ENCODE results near the gene CAMK2N2.

CAMK2N2 gene

DNA sequence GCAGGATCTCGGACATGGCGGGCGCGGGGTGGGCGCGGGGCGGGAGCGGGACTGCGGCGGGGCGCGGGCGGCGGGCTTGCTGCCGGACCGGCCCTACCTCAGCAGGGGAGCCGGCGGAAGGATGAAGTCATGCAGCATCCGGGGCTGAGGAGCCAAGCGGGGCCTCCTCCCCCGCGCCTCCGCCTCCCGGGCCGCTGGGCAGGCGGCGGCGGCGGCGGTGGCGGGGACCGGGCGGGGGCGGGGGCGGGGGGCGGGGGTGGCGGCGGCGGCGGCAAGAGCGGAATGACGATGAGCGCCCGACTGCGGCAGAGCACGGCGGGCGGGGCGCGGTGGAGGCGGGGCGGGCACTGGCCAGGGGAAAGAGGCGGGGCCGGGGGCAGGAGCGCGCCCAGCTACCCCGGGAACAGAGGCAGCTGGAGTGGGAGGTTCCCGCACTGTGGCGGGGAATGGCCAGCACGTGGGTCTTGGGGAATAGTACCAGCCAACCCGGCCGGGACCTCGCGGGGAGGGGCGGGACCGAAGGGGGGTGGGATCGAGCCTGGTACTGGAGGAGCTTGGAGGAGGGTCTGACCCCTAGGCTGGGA is at the start of gene CAMK2N2:
Gene CAMK2N2 (minus strand): TSS at position 284 of the 584 bp plus-strand sequence. CDS start 268 bp downstream, at position 16.
- Mint-ChIP-seq H3K4me1 (peaks cover 29% of the 10 kb centered on the region), H3K9me3 (no peaks in the 10 kb centered on the region), H3K36me3 (peaks cover 16% of the 10 kb centered on the region), H3K4me3 (peak within 1 kb of the TSS; percentile 85), H3K27ac (peak within 1 kb of the TSS; percentile 84)
- ATAC-seq (peak; percentile 76), DNase-seq (ENCODE audit: low spot score in 2 of 2) (peak; percentile 46 to 79)

DNA sequence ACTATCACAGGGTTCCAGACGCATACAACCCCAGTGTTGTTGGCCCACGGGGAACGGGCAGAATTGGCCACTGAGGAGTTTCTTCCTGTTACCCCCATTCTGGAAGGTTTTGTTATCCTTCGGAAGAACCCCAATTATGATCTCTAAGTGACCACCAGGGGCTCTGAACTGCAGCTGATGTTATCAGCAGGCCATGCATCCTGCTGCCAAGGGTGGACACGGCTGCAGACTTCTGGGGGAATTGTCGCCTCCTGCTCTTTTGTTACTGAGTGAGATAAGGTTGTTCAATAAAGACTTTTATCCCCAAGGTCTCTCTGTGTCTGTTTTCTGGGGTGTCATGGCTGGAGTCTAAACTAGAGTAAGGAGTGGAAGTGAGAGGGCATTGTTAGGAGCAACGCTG is 47.4 kb upstream of the CAMK2N2 start:
- no peak overlapping the region for H3K27ac Mint-ChIP-seq

DNA sequence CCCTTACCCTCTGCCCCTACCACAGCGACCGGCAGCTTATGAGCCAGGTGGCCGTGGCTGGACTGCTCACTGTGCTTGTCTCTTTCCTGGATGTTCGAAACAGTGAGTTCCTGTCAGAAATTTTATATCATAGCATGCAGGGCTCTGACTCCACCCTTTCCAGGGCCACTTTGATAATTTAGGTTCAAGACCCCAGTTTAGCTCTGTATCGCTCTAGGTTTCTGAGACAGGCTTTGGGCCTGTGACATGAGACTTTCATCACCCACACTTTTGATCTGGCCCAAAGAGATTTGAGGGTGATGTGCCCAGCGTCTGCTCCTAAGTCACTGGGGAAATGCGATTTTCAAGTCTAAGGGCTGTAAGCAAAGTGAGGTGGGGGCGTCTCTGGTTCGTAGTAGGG is 46.6 kb upstream of the CAMK2N2 start:
- Mint-ChIP-seq H3K9me3 (no peaks in the 10 kb centered on the region), H3K4me3 (no peak overlapping the region), H3K36me3 (peaks cover 68% of the 10 kb centered on the region), H3K27ac (peak overlapping the region; percentile 36), H3K4me1 (no peaks in the 10 kb centered on the region)
- DNase-seq (ENCODE audit: low spot score in 2 of 2): no peak
- ATAC-seq: peak; percentile 33

More for the DNA sequence above, 47.4 kb upstream of the CAMK2N2 start:
- Mint-ChIP-seq H3K36me3 (peaks cover 60% of the 10 kb centered on the region), H3K4me1 (no peaks in the 10 kb centered on the region), H3K4me3 (no peak overlapping the region), H3K9me3 (no peaks in the 10 kb centered on the region)
- ATAC-seq (no peak), DNase-seq (ENCODE audit: low spot score in 2 of 2) (no peak)

DNA sequence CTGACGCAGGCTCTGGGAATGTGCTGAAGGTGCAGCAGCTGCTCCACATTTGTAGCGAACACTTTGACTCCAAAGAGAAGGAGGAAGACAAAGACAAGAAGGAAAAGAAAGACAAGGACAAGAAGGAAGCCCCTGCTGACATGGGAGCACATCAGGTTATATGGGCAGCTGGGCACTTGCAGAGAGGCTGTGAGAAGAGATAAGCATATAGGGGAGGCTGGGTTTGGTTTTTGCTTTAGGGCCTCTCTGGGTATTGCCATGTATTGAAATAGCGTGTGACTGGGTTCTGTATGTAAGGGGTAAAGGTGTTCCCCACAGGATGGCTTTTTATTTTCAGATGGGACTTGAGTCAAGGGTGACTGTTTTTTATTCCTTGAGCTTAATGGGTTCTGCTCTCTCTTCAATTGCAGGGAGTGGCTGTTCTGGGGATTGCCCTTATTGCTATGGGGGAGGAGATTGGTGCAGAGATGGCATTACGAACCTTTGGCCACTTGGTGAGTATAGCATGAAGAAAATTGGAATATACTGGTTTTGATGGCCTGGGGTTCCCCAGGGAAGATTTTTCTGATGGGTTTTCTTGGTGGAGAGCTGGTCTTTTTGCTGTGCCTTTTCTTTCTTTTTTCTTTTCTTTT is 45.1 kb upstream of the CAMK2N2 start:
- Mint-ChIP-seq H3K27ac (peak overlapping the region; percentile 18), H3K4me1 (peaks cover 11% of the 10 kb centered on the region), H3K9me3 (no peaks in the 10 kb centered on the region), H3K36me3 (peaks cover 83% of the 10 kb centered on the region), H3K4me3 (no peak overlapping the region)
- ATAC-seq: no peak
- DNase-seq (ENCODE audit: low spot score in 2 of 2): no peak

DNA sequence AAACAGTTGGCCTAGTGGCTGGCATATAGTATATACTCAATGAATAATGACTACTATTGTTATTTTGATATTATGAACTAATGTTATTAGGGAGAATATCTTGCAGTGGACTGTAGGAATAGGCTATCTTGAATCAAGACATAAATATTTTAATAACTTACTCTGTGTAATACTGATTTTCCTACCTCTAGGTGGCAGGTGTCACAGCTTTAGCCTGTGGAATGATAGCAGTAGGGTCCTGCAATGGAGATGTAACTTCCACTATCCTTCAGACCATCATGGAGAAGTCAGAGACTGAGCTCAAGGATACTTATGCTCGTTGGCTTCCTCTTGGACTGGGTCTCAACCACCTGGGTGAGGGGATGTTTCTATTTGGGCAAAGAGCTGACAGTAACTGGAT is 44.2 kb upstream of the CAMK2N2 start:
- no peak for ATAC-seq
- H3K36me3 Mint-ChIP-seq: peaks cover 92% of the 10 kb centered on the region

DNA sequence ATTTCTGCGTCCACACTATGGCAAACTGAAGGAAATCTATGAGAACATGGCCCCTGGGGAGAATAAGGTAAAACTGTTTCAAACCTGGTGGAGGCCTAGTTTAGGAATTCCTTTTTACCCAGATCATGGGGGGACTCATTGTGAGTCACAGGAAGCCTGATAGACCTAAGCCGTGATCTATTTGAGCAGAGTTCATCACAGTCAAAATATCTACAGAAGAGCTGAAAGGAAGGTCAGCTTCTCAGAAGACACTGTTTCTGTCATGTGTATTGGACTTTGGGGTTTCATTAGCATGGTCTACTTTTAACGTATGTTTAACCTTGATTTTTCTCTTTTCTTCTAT is 39.0 kb upstream of the CAMK2N2 start:
- no peaks in the 10 kb centered on the region for H3K9me3 Mint-ChIP-seq
- peak overlapping the region; percentile 94 for H3K4me3 Mint-ChIP-seq
- peaks cover 36% of the 10 kb centered on the region for H3K4me1 Mint-ChIP-seq
- H3K27ac Mint-ChIP-seq: peak overlapping the region; percentile 90
- ATAC-seq (no peak), DNase-seq (ENCODE audit: low spot score in 2 of 2) (no peak)
- peaks cover 59% of the 10 kb centered on the region for H3K36me3 Mint-ChIP-seq

More for the DNA sequence above, 44.2 kb upstream of the CAMK2N2 start:
- DNase-seq (ENCODE audit: low spot score in 2 of 2): no peak
- H3K4me3 Mint-ChIP-seq: no peak overlapping the region
- H3K9me3 Mint-ChIP-seq: no peaks in the 10 kb centered on the region
- H3K4me1 Mint-ChIP-seq: peaks cover 17% of the 10 kb centered on the region
- H3K27ac Mint-ChIP-seq: peak overlapping the region; percentile 18

DNA sequence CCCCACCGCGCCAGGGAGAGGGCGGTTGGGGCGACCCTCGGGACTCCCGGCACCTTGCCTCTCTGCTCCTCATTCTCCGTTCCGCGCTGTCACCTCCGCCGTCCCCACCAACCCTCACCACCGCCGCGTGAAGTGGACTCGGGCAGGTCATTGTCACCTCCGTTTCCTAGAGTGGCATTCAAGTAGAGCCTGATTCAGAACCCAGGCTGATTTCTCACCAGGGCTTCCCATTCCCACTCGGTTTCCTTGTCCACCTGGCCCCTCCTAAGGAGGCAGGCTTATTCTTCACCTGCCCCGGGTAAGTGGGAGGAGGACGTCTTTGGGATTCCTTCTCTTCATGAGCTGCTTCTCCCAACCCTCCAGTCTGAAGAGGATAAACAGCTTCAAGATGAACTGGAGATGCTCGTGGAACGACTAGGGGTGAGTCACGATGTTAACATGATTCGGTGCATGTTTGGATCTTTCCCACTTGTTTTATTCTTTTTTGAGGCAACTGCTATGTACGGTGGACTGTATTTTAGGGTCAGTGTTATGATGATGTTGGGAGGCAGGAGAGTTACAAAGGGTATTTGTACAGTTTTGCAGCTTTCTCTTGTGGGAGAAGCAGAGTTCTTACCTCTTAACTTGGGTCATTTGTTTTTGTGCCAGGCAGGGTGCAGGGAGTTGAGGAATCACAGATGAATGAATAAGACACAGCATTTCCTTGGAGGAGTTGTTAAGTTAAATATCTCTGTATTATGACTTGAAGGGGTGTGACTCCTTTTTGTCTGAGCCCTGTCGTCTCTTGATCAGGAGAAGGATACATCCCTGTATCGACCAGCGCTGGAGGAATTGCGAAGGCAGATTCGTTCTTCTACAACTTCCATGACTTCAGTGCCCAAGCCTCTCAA is 38.4 kb upstream of the CAMK2N2 start:
- ATAC-seq (no peak), DNase-seq (ENCODE audit: low spot score in 2 of 2) (no peak)
- Mint-ChIP-seq H3K4me1 (peaks cover 36% of the 10 kb centered on the region), H3K4me3 (peak overlapping the region; percentile 94), H3K27ac (peak overlapping the region; percentile 90), H3K9me3 (no peaks in the 10 kb centered on the region), H3K36me3 (peaks cover 53% of the 10 kb centered on the region)

DNA sequence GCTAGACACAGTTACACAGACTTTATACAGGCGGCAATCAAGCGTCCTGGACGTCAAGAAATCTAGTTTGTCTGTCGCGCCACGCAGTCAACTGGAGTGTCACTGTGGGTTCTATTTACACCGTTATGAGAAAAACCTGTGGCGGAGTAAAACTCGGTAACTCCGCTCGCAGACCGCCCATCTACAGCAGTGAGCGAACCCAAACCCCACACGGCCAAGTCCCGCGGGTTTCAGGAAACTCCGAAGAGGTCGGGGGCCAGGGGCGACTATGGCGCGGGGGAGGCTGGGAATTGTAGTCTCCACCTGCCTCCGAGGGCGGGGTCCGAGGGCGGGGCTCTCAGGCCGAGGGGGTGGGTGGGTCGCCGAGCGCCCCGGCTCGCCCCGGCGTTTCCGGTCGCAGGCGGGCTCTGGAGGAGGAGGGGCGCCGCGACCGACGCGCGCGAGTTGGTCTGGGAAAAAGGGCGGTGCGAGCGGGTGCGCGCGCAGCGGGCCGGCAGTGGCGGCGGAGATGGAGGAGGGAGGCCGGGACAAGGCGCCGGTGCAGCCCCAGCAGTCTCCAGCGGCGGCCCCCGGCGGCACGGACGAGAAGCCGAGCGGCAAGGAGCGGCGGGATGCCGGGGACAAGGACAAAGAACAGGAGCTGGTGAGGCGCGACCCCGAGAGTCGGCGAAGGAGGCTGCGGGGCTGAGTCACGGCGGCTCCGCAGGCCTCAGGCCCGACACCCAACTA is 37.6 kb upstream of the CAMK2N2 start, which contains the start of gene PSMD2:
Gene PSMD2 (plus strand): TSS at position 483 of the 729 bp plus-strand sequence. CDS start 26 bp downstream, at position 509.
- DNase-seq (ENCODE audit: low spot score in 2 of 2) (peak; percentile 92 to 97), ATAC-seq (peak; percentile 97)
- no peaks in the 10 kb centered on the region for H3K9me3 Mint-ChIP-seq
- peaks cover 36% of the 10 kb centered on the region for H3K4me1 Mint-ChIP-seq
- H3K4me3 Mint-ChIP-seq: peak within 1 kb of the TSS; percentile 94
- peak within 1 kb of the TSS; percentile 90 for H3K27ac Mint-ChIP-seq
- peaks cover 45% of the 10 kb centered on the region for H3K36me3 Mint-ChIP-seq

DNA sequence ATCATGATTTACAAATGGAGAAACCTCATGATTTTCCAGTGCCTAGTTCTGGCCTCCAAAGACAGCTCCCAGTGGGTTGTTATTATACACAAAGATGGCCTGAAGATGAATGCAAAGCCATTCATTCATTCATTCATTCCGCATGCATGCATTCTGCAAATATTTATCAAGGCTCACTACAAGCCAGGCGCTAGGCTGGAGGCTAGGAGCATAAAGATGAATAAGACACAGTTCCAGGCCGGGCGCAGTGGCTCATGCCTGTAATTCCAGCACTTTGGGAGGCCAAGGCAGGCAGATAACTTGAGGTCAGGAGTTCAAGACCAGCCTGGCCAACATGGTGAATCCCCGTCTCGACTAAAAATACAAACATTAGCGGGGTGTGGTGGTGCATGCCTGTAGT is 35.3 kb upstream of the CAMK2N2 start:
- peaks cover 27% of the 10 kb centered on the region for H3K4me1 Mint-ChIP-seq
- ATAC-seq (no peak), DNase-seq (ENCODE audit: low spot score in 2 of 2) (no peak)
- H3K27ac Mint-ChIP-seq: no peak overlapping the region
- H3K36me3 Mint-ChIP-seq: peaks cover 22% of the 10 kb centered on the region
- no peaks in the 10 kb centered on the region for H3K9me3 Mint-ChIP-seq
- peak overlapping the region; percentile 94 for H3K4me3 Mint-ChIP-seq

DNA sequence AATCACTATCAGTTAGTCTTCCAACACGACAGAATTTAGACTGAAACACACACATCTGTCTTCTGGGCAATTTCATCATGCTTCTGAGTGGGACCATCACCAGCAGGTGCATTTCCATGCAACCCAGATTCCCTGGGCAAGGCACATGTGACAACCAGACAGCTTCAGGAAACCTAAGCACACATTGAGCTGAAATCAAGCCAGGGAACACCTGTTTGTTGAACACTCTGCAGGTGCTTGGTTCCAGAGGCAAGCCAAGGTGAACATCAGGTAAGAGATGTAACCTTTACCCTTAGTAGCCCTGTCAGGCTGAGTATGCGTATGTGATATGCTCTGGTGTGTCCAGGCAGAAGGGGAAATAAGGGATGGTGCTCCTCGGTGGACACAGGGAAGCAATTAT is 34.4 kb upstream of the CAMK2N2 start:
- Mint-ChIP-seq H3K4me3 (no peak overlapping the region), H3K9me3 (no peaks in the 10 kb centered on the region), H3K4me1 (peaks cover 22% of the 10 kb centered on the region), H3K36me3 (peaks cover 13% of the 10 kb centered on the region), H3K27ac (no peak overlapping the region)
- ATAC-seq: no peak
- DNase-seq (ENCODE audit: low spot score in 2 of 2): no peak

DNA sequence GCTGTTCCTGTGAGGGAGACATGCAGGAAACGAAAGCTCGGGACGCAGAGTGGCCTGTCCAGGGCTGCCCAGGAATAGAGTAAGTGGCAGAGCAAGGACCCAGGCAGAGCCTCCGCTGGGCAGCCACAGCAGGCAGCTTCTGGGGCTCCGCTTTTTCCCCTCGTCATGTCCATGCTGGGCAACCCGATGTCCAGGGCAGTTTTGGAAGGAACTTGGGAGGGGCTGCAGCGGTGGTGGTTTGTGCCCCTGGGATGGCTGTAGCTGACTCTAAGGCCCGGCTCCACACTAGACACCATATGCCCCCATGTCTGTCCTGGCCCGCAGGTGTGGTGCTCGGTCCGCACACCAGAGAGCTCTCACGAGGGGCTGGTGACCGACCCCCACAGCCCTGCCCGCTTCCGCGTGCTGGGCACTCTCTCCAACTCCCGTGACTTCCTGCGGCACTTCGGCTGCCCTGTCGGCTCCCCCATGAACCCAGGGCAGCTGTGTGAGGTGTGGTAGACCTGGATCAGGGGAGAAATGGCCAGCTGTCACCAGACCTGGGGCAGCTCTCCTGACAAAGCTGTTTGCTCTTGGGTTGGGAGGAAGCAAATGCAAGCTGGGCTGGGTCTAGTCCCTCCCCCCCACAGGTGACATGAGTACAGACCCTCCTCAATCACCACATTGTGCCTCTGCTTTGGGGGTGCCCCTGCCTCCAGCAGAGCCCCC is 30.5 kb upstream of the CAMK2N2 start:
- DNase-seq (ENCODE audit: low spot score in 2 of 2): no peak
- no peaks in the 10 kb centered on the region for H3K4me1 Mint-ChIP-seq
- H3K27ac Mint-ChIP-seq: no peak overlapping the region
- ATAC-seq: no peak
- no peaks in the 10 kb centered on the region for H3K9me3 Mint-ChIP-seq
- H3K4me3 Mint-ChIP-seq: no peak overlapping the region
- H3K36me3 Mint-ChIP-seq: peaks cover under 1% of the 10 kb centered on the region

DNA sequence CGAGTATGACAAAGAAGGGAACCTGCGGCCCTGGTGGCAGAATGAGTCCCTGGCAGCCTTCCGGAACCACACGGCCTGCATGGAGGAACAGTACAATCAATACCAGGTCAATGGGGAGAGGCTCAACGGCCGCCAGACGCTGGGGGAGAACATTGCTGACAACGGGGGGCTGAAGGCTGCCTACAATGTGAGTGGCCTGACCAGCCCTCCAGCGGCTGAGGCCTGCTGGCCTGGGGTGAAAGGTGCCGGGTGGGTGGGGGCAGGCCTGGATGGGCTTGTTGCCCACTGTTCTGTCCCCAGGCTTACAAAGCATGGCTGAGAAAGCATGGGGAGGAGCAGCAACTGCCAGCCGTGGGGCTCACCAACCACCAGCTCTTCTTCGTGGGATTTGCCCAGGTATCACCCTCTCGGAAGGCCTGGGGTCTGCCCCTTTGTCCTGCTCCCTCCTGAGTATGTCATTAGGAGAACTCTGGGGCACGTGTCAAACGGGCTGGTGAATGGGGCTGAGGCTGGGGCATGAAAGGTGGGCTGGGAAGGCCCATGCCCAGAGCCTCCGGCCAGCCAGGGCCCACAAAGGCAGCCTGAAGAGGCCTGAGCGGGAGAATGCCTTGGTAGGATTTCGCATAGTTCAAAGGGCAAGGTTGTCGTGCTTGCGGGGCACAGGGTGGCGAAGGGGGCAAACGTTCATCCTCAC is 29.8 kb upstream of the CAMK2N2 start:
- DNase-seq (ENCODE audit: low spot score in 2 of 2) (no peak), ATAC-seq (no peak)
- no peaks in the 10 kb centered on the region for H3K9me3 Mint-ChIP-seq
- peaks cover 4% of the 10 kb centered on the region for H3K36me3 Mint-ChIP-seq
- no peaks in the 10 kb centered on the region for H3K4me1 Mint-ChIP-seq
- H3K4me3 Mint-ChIP-seq: no peak overlapping the region
- no peak overlapping the region for H3K27ac Mint-ChIP-seq

DNA sequence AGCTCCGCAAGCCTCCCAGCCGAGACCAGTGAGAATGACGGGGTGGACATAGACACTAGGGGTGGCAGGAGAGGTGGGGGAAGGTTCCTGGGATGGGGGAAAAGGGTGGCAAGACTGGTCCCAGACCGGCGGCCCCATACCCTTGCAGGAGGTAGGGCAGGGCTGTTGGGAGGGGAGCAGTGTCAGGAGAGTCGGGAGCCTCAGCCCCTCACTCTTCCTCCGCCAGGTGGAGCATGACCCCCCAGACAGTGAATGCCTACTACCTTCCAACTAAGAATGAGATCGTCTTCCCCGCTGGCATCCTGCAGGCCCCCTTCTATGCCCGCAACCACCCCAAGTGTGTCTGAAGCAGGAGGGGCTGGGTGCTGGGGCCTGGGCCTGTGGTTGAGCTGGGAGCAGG is 29.0 kb upstream of the CAMK2N2 start:
- no peak for ATAC-seq
- Mint-ChIP-seq H3K4me1 (no peaks in the 10 kb centered on the region), H3K36me3 (peaks cover 4% of the 10 kb centered on the region), H3K27ac (no peak overlapping the region), H3K9me3 (no peaks in the 10 kb centered on the region), H3K4me3 (no peak overlapping the region)
- no peak for DNase-seq (ENCODE audit: low spot score in 2 of 2)

DNA sequence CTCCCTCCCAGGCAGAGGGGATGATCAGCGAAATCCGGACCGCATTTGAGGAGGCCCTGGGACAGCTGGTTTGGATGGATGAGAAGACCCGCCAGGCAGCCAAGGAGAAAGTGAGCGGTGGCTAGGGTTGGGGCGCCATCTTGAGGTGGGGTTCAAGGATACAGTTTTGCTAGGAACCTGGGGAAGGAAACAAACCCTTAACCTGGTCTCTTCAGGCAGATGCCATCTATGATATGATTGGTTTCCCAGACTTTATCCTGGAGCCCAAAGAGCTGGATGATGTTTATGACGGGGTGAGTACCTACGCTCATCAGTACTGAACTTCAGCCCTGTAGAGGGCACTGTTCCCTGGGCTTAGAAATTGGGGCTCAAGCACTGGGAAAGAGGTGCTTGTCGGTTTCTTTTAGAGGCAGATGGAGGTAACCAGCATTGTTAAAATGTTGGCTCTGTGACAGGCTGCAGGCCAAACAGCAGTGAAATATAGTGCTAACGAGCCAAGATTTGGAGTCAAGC is 28.1 kb upstream of the CAMK2N2 start:
- DNase-seq (ENCODE audit: low spot score in 2 of 2): peak; percentile 51 to 83
- peak; percentile 69 for ATAC-seq
- Mint-ChIP-seq H3K27ac (no peak overlapping the region), H3K36me3 (peaks cover 4% of the 10 kb centered on the region), H3K9me3 (no peaks in the 10 kb centered on the region), H3K4me3 (no peak overlapping the region), H3K4me1 (no peaks in the 10 kb centered on the region)

Measured in stimulated activated effector memory CD8-positive, alpha-beta T cell treated with anti-CD3 and anti-CD28 coated beads, Interleukin-12 subunit alpha, Interleukin-12 subunit beta, amount 100 ng/mL, for 72 hours (primary cell).